ENCODE results near the gene CES3. TPM values are rescaled to one million over a fixed set of nuclear protein-coding genes. Genes with fewer than 3 reads are reported as not detected.
"Not testable (repeated sequence)": the region's sequence is repeated elsewhere in the genome, so short reads cannot be mapped to it uniquely, and the experiment has no call there.

CES3 gene
- polyA plus RNA-seq, 3 donors: 2.1 to 5.1 (median 2.8) TPM

DNA sequence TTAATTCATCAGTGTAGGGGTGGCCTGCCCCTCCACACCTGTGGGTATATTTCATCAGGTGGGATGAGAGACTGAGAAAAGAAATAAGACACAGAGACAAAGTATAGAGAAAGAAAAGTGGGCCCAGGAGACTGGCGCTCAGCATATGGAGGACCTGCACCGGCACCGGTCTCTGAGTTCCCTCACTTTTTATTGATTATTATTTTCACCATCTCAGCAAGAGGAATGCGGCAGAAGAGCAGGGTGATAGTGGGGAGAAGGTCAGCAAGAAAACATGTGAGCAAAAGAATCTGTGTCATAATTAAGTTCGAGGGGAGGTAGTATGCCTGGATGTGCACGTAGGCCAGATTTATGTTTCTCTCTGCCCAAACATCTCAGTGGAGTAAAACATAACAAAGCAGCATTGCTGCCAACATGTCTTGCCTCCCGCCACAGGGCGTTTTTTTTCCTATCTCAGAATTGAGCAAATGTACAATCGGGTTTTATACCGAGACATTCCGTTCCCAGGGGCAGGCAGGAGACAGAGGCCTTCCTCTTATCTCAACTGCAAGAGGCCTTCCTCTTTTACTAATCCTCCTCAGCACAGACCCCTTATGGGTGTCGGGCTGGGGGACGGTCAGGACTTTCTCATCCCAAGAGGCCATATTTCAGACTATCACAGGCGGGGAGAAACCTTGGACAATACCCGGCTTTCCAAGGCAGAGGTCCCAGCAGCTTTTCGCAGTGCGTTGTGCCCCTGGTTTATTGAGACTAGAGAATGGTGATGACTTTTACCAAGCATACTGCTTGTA, 5.5 kb upstream of the CES3 start:
- not testable (repeated sequence) for DNase-seq (ENCODE audit: extremely low read depth in 1 of 11, low read depth in 9 of 11, low spot score in 4 of 11)

DNA sequence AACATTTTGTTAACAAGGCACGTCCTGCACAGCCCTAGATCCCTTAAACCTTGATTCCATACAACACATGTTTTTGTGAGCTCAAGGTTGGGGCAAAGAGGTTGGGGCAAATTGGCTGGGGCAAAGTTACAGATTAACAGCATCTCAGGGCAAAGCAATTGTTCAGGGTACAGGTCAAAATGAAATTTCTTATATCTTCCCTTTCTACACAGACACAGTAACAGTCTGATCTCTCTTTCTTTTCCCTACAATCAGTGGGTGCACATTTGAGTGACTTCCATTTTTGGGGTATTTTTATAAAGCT, 5.0 kb upstream of the CES3 start:
- DNase-seq (ENCODE audit: extremely low read depth in 1 of 11, low read depth in 9 of 11, low spot score in 4 of 11): not testable (repeated sequence)

DNA sequence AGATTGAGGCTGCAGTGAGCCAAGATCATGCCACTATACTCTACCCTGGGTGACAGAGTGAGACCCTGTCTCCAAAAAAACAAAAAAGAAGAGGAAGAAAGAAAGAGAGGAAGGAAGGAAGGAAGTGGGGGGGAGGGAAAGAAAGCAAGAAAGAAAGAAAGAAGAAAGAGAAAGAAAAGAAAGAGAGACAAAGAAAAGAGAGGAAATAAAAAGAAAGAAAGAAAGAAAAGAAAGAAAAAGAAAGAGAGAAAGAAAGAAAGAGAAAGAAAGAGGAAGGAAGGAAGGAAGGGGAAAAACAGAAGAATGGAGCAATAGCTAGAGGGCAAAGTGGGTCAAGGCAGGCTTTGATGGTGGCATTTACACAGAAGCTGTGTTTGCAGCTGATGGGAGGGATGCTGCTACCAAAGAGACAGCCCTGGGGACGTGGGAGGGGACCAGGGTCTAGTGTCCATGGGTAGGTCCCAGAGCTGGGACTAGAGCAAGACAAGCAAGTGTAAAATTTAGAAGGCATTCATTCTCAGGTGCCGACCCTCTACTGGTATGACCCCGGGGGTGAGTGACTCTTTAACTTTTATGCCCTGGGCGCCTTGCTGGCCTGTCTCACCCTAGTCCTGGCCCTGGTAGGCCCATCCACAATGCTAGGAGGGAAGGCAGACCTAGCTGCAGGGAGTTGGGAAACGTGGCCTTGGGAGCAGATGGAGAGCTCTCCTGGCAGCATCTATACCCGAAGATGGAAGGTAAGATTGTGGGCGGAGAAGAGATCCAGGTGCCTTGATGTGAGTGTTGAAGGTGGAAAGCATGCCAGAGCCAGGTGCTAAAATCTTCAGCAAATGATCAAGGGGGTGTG, 2.0 kb upstream of the CES3 start:
- no peak for DNase-seq (ENCODE audit: extremely low read depth in 1 of 11, low read depth in 9 of 11, low spot score in 4 of 11)

DNA sequence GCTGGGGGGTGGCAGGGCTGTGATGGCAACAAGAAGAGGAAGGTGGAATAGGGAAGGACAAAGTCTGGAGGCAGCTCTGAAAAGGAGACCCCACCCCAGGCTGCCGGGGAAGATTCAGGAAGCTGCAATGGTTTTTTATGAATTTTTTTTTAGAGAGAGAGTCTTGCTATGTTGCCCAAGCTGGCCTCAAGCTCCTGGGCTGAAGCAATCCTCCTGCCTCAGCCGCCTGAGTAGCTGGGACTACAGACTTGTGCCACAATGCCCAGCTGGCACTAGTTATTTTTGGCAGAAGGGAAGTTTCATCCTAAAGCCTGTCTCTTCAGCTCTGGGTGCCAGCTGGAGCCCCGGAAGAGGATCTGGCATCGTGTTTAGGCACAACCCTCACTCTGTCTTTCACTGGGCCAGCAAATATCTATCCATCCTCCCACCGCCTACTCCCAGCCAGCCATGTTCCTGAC, 1.3 kb upstream of the CES3 start:
- no peak for DNase-seq (ENCODE audit: extremely low read depth in 1 of 11, low read depth in 9 of 11, low spot score in 4 of 11)

DNA sequence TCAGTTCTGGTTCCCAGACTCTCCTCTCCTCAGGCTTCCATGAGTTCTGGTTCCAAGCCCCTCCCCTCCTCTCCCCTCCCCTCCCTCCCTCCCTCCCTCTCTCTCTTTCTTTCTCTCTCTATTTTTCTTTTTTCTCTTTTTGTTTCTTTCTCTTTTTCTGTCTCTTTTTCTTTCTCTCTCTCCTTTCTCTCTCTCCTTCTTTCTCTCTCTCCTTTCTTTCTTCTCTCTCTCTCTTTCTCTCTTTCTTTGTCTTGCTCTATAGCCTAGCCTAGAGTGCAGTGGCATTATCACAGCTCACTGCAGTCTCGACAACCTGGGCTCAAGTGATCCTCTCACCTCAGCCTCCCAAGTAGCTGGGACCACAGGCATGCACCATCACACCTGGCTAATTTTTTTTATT, 796 bp upstream of the CES3 start:
- DNase-seq (ENCODE audit: extremely low read depth in 1 of 11, low read depth in 9 of 11, low spot score in 4 of 11): no peak

DNA sequence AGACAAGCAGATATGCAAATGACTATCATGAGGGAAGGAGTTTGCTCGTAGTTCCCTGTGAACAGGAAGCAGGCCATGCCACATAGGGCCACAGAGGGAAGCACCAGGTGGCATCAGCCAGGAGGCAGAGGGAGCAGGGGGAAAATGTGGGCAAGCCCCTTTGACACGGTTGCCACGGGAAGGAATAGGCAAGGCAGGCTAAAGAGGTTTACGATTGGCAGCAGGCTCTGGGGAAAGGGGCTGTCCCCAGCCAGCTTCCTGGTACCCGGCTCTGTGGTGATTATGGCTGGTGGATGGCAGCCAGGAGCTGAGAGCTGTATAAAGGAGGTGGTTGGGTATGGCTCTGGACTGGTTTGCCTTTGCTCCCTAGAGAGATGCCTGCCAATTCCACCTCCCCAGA, 848 bp downstream of the CES3 start:
- DNase-seq (ENCODE audit: extremely low read depth in 1 of 11, low read depth in 9 of 11, low spot score in 4 of 11): no peak

DNA sequence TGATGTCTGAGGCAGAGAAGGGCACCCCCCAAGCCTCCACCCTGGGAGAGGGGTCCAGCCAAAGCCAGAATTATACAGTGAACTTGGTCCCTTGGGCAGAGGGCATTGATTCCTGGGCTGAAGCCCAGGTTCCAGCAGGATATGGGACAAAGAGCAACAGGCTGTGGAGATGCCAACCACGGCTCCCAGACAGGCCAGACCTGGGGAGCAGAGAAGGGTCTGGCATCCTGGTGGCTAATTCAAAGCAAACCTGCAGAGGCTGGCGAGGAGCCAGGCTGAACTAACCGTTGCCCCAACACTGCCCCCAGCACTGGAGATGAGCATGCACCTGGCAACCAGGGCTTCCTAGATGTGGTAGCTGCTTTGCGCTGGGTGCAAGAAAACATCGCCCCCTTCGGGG, 3.0 kb downstream of the CES3 start:
- DNase-seq (ENCODE audit: extremely low read depth in 1 of 11, low read depth in 9 of 11, low spot score in 4 of 11): no peak

DNA sequence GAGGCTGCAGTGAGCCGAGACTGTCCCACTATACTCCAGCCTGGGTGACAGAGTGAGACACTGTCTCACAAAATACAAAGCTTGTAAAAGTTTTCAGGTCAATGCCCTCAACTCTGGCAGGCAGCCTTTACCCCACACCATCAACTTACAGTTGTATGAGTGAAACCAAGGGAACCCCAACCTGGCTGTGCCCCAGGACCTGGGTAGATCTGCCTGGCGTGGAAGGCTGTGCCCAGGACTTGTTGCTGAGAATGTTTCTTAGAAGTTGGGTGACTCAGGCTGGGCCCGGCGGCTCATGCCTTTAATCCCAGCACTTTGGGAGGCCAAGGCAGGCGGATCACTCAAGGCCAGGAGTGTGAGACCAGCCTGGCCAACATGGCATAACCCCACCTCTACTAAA, 7.8 kb downstream of the CES3 start:
- DNase-seq (ENCODE audit: extremely low read depth in 1 of 11, low read depth in 9 of 11, low spot score in 4 of 11): no peak

DNA sequence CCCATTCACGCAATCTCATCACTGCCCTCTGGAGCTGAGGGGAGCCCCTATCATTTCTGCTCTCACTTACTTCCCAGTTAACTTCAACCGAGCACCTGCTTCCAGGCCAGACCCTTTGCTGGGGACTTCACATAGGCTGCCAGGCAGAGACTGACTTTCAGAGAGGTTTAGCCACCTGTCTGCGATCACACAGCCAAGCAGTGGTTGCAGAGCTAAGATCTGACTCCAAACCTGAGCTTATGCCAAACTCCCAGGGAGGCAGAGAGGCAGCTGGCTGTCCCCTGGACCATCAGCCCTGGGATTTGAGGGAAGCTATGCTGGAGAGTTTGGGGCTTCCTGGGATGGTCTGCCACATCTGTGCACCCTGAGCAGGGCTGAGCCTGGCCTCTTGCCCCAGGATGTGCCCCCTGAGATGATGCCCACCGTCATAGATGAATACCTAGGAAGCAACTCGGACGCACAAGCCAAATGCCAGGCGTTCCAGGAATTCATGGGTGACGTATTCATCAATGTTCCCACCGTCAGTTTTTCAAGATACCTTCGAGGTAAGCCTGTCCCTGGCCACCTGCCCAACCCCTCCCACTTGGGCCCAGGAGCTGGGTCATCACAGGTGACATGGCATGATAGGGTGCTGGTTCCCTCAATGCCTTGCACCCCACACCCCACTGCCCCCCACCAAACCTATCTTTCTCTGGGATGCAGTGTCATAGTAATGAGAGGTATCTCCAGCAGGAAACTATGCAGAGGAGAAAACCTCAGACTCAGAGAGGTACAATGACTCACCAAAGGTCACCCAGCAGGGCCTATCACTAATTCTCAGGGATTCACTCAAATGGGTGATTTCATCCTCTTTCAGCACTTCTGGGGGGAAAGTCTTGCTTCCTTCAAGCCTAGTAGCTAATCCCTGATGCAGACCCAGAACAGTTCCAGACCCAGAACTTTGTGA, 10.0 kb downstream of the CES3 start:
- DNase-seq (ENCODE audit: extremely low read depth in 1 of 11, low read depth in 9 of 11, low spot score in 4 of 11): no peak

DNA sequence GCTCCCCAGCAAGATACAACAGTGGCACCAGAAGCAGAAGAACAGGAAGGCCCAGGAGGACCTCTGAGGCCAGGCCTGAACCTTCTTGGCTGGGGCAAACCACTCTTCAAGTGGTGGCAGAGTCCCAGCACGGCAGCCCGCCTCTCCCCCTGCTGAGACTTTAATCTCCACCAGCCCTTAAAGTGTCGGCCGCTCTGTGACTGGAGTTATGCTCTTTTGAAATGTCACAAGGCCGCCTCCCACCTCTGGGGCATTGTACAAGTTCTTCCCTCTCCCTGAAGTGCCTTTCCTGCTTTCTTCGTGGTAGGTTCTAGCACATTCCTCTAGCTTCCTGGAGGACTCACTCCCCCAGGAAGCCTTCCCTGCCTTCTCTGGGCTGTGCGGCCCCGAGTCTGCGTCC, 11.9 kb downstream of the CES3 start:
- DNase-seq (ENCODE audit: extremely low read depth in 1 of 11, low read depth in 9 of 11, low spot score in 4 of 11): no peak

DNA sequence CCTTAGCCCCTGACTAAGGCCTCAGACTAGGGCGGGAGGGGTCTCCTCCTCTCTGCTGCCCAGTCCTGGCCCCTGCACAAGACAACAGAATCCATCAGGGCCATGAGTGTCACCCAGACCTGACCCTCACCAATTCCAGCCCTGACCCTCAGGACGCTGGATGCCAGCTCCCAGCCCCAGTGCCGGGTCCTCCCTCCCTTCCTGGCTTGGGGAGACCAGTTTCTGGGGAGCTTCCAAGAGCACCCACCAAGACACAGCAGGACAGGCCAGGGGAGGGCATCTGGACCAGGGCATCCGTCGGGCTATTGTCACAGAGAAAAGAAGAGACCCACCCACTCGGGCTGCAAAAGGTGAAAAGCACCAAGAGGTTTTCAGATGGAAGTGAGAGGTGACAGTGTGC, 12.7 kb downstream of the CES3 start:
- no peak for DNase-seq (ENCODE audit: extremely low read depth in 1 of 11, low read depth in 9 of 11, low spot score in 4 of 11)

DNA sequence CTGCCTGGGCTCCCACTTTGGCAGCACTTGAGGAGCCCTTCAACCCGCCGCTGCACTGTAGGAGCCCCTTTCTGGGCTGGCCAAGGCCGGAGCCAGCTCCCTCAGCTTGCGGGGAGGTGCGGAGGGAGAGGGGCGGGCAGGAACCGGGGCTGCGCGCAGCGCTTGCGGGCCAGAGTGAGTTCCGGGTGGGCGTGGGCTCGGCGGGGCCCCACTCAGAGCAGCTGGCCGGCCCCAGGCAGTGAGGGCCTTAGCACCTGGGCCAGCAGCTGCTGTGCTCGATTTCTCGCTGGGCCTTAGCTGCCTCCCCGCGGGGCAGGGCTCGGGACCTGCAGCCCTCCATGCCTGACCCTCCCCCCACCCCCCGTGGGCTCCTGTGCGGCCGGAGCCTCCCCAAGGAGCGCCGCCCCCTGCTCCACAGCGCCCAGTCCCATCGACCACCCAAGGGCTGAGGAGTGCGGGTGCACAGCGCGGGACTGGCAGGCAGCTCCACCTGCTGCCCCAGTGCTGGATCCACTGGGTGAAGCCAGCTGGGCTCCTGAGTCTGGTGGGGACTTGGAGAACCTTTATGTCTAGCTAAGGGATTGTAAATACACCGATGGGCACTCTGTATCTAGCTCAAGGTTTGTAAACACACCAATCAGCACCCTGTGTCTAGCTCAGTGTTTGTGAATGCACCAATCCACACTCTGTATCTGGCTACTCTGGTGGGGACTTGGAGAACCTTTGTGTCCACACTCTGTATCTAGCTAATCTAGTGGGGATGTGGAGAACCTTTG, 13.3 kb downstream of the CES3 start:
- not testable (repeated sequence) for DNase-seq (ENCODE audit: extremely low read depth in 1 of 11, low read depth in 9 of 11, low spot score in 4 of 11)

DNA sequence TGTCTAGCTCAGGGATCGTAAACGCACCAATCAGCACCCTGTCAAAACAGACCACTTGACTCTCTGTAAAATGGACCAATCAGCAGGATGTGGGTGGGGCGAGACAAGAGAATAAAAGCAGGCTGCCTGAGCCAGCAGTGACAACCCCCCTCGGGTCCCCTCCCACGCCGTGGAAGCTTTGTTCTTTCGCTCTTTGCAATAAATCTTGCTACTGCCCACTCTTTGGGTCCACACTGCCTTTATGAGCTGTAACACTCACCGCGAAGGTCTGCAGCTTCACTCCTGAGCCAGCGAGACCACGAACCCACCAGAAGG, 13.8 kb downstream of the CES3 start:
- DNase-seq (ENCODE audit: extremely low read depth in 1 of 11, low read depth in 9 of 11, low spot score in 4 of 11): not testable (repeated sequence)

DNA sequence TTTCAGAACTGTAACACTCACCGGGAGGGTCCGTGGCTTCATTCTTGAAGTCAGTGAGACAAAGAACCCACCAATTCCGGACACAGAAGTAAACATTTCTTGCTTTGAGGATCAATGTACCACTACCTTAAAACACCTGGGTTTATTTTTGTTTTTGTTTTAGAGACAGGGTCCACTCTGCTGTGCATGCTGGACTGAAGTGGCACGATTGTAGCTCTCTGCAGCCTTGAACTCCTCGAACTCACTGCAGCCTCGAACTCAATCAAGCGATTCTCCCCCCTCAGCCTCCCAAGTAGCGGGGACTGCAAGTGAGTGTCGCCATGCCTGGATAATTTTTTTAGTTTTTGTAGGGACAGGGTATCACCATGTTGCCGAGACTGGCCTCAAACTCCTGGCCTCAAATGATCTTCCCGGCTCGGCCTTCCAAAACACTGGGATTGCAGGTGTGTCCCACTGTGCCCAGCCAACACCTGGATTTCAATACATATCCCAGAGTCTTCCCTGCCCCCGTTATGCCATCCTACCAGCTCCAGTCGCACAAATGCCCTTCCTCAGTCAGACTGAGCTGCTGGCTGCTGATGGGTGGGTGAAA, 14.3 kb downstream of the CES3 start:
- no peak for DNase-seq (ENCODE audit: extremely low read depth in 1 of 11, low read depth in 9 of 11, low spot score in 4 of 11)

DNA sequence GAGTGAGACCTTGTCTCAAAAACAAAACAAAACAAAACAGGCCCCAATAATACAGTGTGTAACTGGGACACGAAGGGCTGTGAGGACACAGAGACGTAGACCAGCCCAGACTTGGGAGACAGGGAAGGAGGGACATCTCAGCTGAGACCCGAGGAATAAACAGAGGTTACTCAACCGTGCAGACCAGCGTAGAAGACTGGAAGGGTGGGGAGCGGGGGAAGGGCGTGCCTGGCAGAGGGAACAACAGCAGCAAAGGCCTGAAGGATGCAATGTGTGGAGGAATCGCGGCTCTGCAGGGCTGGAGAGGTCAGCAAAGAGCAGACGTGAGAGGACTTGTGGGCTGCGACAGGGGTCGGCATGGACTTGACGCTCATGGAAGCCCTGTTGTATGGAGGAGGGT, 15.7 kb downstream of the CES3 start:
- DNase-seq (ENCODE audit: extremely low read depth in 1 of 11, low read depth in 9 of 11, low spot score in 4 of 11): no peak

DNA sequence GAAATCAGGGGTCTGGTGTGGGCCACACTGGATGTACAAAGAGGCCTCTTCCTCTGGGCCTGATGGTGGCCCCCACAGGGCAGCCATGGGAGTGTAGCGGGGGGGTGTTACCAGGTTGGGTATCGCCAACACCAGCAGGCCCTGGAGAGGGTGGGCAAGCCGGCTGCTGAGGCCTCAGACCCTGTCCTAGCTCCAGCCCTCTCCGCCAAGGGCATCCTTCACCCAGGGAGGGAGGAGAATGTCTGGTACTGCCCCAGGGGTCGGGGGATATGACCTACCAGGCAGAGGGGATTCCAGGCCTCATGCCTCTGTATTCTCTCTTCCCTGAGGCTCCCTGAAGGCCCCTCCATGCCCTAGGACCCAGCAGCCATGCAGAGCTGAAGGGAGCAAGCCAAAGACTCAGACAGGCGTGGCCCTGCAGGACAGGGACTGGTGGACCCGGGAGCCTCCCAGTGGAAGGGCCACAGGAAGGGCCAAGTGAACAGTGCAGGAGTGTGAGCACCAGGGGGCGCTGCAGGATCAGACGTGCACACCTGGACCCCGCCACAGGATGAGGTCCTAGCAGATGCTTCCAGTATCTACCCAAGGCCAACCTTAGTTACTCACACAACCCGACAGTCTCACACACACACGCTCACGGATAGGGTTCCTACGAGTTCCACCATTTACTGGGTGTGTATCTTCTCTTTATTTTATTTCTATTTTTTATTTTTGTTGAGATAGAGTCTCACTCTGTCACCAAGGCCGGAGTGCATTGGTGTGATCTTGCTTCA, 16.5 kb downstream of the CES3 start:
- DNase-seq (ENCODE audit: extremely low read depth in 1 of 11, low read depth in 9 of 11, low spot score in 4 of 11): peak in 8 of 11 donors; percentile 57 to 73 (median 65)

DNA sequence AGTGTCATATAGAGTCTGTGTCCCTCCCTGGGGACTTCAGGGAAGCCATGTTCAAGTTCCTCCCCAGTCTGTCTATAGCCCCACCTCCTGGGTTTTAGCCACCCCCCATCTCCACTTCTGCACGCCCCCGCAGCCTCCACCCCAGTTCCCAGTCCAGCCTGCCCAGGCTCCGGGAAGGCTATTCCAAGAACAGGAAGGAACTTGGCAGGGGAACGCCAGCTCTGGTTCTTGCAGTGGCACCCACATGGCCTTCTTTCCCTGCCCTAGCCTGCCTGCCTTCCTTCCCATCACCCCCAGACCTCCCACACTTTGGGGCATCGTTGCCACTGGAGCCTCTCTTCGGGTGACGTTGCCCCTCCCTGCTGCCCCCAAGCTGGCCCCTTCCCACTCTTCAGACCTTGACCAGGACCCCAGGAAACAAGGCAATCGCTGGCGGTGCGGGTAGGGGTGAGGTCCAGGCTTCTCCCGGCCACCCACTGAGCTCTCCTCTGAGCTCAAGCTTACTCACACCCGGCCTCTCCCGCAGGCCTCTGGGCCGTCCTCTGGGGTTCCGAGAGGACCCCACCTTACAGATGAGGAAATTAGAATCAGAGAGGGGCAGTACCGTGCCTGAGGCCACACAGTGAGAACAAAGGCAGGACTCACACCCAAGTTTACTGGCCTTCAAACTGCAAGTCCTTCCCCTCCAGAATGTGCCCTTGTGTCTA, 18.1 kb downstream of the CES3 start:
- no peak for DNase-seq (ENCODE audit: extremely low read depth in 1 of 11, low read depth in 9 of 11, low spot score in 4 of 11)
